GM10847 (cell line): ENCODE data around the gene SCAF1.

Source experiments
- POLR2A ChIP-seq: IDR thresholded peaks from 2 replicates; pipeline ENCODE4 v1.6.1; 2011; ENCODE audit not compliant: insufficient read length; ENCODE audit errors: extremely low read depth

SCAF1 gene

GRCh38 chr19:49684251-49684982 is 42.4 kb downstream of the SCAF1 start:
- TF ChIP-seq POLR2A, result no peak

- TF ChIP-seq POLR2A, result no peak
These were observed 43.1 kb downstream of the SCAF1 start for GRCh38 chr19:49684983-49685553.

DNA sequence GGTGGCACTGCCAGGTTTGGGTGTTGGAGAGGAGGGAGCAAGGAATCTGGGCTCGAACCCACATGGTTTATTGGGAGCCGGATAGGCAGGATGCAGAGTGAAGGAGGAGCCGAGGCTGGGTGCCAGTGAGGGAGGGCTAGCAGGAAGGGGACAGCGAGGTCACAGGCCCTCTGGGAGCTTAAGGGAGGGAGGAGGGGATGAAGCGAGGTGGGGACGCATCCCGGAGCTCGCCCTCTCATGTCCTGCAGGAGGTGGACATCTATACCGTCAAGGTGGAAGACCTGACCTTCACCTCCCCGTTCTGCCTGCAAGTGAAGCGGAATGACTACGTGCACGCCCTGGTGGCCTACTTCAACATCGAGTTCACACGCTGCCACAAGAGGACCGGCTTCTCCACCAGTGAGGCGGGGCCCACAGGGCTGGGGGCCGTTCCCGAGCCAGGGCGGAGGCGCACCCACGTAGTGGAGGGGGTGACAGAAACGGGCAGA is 43.9 kb downstream of the SCAF1 start:
- TF ChIP-seq POLR2A, result no peak

GRCh38 chr19:49686503-49687088 is 44.6 kb downstream of the SCAF1 start:
- TF ChIP-seq POLR2A, result no peak

- no peak for TF ChIP-seq POLR2A
These were observed 45.1 kb downstream of the SCAF1 start for GRCh38 chr19:49687150-49687549.

GRCh38 chr19:49687566-49688316 is 45.7 kb downstream of the SCAF1 start:
- TF ChIP-seq POLR2A, result no peak

- TF ChIP-seq POLR2A, result no peak
These were observed 46.6 kb downstream of the SCAF1 start for GRCh38 chr19:49688531-49689132.

DNA sequence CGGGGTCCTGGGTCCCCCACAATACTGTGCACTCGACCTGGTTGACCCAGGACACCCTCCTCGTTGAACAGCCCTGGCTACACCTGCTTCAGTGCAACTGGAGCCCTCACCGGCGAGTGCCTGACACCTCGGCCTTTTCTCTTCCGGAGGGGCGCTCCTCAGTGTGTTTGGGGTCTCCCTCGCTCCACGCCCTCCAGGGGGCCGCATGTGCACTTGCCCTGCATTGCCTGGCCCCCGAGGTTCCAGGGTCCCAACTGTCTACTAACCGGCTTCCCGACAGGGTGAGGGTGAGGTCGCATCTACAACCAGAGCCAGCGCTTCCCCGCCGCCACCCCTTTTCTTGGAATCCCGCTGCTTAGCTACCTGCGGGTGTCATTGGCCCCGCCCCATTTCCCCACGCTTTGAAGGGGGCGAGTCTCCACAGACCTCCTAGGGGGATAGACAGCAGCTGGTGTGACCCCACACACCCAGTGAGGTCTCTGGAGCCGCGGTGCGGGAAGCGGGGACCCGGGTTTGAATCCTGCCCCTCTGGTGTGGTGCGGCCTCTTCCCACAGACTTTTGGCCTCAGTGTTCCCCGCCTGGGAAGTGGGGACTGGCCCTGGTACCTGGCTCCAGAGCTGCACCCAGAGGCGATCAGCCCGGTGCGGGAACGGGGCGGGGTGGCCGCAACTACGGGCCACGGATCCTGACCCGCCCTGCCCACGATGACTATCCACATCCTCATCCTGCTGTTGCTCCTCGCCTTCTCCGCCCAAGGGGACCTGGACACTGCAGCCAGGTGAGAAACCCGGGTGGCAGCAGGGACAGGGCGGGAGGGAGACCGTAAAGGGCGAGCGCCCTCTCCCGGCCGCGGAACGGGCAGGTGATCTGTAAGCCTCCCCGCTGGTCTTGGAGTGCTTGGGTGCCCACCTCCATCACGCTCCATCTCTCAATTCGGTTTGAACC is 47.4 kb downstream of the SCAF1 start, which contains the start of gene ADM5:
Gene ADM5, plus strand, starts transcription at position 462 of the 946 bp plus-strand sequence. Its CDS starts 244 bp downstream, at position 706.
- TF ChIP-seq POLR2A, result no peak

GRCh38 chr19:49690079-49690655 is 48.2 kb downstream of the SCAF1 start:
- TF ChIP-seq POLR2A, result no peak

- TF ChIP-seq POLR2A, result no peak
These were observed 48.7 kb downstream of the SCAF1 start, which contains the start of gene CPT1C for GRCh38 chr19:49690656-49691242. Gene CPT1C, plus strand, starts transcription at chr19:49691116. Its CDS starts 1,137 bp downstream, at chr19:49692253.

DNA sequence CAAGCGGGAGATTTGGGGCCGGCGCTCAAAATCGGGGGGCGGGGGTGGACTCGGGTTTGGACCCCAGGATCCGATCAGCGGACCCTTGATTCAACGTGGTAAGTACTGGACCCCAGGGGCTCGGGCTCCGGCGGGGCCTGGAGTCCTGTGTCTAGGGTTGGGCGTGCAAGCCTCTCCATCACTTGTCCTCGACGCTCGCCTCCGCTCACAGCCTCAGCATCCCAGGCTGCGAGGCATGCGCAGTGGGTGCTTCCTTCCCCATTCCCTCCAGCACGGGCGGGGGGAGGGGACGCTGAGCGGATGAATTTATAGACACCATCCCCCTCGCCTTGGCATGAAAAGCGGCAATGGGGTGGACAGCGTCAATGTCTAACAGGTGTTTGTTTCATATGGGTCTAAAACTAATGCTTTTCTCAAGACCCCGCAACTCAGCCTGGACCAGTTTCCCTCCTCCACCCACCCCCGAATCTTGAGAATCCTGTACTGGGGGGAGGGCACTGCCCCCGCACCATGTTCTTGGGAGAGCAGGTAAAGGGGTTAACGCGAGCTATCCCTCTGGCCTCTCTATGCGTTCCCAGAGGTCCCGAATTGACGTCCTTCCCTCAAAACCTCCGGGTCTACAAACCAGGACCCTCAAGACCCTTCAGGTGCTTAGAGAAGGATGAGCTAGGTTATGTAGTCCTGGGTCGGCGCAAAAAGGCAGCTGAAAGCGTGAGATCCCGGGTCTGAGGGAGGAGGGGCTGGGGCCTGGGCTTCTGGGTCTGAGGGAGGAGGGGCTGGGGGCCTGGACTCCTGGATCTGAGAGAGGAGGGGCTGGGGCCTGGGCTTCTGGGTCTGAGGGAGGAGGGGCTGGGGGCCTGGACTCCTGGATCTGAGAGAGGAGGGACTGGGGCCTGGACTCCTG is 49.5 kb downstream of the SCAF1 start:
- TF ChIP-seq POLR2A, result no peak

- no peak for TF ChIP-seq POLR2A
These were observed 50.1 kb downstream of the SCAF1 start for GRCh38 chr19:49692147-49692506.
